NCI-H146 (cell line): ENCODE results near the gene CCL22.

Experiments used
- DNase-seq: peaks from one replicate; lab custom pipeline; 2025; lab: John Stamatoyannopoulos, UW

Gene CCL22

GRCh38 chr16:57376313-57376818, 17.8 kb downstream of the CCL22 start:
- no peak for DNase-seq

GRCh38 chr16:57377080-57377841, 18.7 kb downstream of the CCL22 start:
- no peak for DNase-seq

DNA sequence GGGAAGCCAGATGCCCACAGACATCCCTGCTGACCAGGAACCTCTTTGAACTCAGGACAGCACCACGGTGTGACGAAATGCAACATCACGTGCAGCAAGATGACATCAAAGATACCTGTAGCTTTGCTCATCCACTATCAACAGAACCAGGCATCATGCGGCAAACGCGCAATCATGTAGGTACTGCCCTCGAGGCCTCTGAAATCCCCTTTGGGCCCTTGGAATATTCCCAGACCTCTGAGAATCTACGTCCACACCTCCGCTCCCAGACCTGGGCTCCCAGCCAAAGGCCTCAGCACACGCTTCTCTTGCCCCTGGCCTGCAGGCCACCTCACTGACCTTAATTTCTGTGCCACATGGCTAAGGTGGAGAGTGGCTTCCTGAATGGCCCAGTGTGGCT, 21.0 kb downstream of the CCL22 start:
- DNase-seq = no peak

DNA sequence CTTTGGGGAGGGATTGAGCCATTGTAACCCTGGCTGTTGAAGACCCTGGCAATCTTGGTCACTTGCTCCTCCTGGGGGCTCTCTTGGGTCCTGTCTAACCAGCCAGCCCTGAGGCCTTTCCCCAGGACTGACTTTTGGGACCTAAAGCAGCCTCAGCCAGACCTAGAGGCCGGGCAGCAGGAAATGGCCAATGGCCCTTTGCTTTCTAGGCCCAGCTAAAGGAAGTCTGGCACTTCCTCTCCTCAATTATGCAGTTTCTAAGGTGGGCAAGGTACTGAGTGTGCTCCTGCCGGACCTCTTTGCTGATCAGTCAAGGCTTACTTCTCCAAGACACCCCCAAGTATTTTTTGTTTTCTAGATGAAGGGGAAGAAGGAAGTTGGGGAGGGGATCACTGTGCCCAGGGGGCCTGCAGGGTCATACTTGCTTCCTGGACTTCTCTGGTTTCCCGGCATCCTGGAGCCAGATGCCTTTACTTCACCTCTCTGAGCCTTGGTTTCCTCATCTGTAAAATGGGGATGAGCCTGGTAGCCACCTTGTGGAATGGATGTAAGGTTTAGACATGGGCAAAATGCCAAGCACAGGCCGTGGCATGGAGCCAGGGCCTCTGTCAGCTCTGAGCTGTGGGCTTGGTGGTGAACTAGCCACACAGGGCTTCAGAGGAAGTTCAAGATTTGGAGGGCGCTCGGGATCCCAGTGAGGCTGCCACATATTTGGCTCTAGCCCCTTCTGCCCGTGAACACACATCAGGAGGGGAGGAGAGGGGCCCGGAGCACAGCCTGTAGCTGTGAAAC, 22.3 kb downstream of the CCL22 start:
- no peak for DNase-seq

DNA sequence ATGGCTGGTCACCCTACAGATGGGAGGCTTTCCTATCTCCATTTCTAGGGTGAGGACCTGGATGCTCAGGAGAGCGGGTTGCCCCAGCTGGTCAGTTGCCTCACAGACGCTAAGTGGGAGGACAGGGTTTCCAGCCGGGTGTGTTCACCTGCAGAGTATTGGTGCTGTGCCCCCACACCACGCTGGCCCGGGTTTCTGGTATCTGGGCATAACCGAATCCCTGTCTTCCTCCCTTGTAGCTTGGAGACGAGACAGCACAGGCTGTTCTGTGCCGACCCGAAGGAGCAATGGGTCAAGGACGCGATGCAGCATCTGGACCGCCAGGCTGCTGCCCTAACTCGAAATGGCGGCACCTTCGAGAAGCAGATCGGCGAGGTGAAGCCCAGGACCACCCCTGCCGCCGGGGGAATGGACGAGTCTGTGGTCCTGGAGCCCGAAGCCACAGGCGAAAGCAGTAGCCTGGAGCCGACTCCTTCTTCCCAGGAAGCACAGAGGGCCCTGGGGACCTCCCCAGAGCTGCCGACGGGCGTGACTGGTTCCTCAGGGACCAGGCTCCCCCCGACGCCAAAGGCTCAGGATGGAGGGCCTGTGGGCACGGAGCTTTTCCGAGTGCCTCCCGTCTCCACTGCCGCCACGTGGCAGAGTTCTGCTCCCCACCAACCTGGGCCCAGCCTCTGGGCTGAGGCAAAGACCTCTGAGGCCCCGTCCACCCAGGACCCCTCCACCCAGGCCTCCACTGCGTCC, 23.4 kb downstream of the CCL22 start:
- DNase-seq = no peak

DNA sequence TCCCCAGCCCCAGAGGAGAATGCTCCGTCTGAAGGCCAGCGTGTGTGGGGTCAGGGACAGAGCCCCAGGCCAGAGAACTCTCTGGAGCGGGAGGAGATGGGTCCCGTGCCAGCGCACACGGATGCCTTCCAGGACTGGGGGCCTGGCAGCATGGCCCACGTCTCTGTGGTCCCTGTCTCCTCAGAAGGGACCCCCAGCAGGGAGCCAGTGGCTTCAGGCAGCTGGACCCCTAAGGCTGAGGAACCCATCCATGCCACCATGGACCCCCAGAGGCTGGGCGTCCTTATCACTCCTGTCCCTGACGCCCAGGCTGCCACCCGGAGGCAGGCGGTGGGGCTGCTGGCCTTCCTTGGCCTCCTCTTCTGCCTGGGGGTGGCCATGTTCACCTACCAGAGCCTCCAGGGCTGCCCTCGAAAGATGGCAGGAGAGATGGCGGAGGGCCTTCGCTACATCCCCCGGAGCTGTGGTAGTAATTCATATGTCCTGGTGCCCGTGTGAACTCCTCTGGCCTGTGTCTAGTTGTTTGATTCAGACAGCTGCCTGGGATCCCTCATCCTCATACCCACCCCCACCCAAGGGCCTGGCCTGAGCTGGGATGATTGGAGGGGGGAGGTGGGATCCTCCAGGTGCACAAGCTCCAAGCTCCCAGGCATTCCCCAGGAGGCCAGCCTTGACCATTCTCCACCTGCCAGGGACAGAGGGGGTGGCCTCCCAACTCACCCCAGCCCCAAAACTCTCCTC, 24.1 kb downstream of the CCL22 start:
- DNase-seq = no peak

DNA sequence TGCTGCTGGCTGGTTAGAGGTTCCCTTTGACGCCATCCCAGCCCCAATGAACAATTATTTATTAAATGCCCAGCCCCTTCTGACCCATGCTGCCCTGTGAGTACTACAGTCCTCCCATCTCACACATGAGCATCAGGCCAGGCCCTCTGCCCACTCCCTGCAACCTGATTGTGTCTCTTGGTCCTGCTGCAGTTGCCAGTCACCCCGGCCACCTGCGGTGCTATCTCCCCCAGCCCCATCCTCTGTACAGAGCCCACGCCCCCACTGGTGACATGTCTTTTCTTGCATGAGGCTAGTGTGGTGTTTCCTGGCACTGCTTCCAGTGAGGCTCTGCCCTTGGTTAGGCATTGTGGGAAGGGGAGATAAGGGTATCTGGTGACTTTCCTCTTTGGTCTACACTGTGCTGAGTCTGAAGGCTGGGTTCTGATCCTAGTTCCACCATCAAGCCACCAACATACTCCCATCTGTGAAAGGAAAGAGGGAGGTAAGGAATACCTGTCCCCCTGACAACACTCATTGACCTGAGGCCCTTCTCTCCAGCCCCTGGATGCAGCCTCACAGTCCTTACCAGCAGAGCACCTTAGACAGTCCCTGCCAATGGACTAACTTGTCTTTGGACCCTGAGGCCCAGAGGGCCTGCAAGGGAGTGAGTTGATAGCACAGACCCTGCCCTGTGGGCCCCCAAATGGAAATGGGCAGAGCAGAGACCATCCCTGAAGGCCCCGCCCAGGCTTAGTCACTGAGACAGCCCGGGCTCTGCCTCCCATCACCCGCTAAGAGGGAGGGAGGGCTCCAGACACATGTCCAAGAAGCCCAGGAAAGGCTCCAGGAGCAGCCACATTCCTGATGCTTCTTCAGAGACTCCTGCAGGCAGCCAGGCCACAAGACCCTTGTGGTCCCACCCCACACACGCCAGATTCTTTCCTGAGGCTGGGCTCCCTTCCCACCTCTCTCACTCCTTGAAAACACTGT, 25.0 kb downstream of the CCL22 start:
- DNase-seq = no peak

- DNase-seq = no peak
These were observed 25.9 kb downstream of the CCL22 start for GRCh38 chr16:57384248-57385070.

GRCh38 chr16:57385083-57385482, 26.5 kb downstream of the CCL22 start:
- DNase-seq = no peak

DNA sequence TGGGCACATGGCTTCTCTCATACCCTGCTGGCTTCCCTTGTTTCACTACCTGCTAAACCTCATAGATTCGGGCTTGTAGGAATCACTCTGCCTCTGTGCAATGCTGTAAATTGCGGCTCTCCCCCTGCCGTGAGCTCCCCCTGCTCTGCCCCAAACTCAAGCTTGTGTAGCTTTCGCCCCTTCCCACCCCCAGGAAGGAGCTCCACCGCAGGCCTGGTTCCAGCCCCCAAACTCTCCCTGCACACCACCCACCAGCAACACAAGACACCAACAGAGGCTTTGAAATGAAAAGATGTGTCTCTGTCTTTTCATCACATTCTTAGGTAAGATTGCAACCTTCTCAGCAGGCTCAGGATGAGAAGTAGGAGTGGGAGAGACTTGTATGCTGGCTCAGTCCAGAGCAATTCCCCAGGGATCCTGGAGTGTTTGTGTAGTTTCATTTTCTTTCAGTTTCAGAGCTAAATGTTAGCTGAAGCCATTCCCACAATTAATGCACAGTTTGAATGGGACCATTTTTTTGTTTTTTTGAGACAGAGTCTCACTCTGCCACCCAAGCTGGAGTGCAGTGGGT, 27.9 kb downstream of the CCL22 start:
- no peak for DNase-seq

- DNase-seq = no peak
These were observed 29.2 kb downstream of the CCL22 start for GRCh38 chr16:57387598-57388354.

- no peak for DNase-seq
These were observed 29.9 kb downstream of the CCL22 start for GRCh38 chr16:57388359-57389086.

DNA sequence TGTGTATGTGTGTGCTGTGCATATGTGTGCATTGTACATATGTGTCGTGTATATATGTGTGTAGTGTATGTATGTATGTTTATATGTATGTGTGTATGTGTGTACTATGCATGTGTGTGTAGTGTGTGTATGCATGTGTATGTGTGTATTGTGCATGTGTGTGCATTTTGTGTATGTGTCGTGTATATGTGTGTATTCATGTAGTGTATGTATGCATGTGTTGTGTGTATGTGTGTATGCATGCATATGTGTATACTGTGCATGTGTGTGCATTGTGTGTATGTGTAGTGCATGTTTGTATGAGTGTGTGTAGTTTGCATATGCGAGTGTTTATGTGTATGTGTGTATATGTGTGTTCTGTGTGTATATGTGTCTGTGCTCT, 30.5 kb downstream of the CCL22 start:
- DNase-seq = no peak

DNA sequence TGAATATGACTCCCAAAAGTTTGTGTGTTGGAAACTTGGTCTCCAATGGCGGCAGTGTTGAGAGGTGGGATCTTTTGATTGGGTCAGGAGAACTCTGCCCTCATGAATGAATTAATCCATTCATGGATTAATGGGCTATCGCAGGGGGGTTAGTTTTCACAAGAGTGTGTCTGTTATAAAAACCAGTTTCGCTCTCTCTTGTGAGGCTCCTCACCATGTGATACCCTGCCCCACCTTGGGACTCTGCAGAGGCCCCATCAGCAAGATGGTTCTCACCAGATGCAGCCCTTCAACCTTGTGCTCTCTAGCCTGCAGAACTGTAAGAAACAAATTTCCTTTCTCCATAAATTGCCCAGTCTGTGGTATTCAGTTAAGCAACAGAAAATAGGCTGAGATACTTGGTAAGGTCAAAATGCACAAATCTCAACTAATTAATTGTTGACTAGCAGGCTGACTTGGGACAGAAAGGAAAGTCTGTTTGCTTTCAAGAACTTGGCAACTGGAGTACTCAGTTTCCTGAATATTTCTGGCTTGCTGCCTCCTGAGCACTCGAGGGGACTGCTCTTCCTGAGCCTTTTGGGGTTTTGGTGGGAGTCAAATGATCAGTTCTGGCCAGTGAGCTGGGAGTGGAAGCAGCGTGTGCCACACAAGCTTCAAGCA, 32.2 kb downstream of the CCL22 start:
- DNase-seq = no peak

GRCh38 chr16:57391300-57391699, 32.7 kb downstream of the CCL22 start:
- DNase-seq = no peak

GRCh38 chr16:57391708-57392107, 33.1 kb downstream of the CCL22 start:
- no peak for DNase-seq

DNA sequence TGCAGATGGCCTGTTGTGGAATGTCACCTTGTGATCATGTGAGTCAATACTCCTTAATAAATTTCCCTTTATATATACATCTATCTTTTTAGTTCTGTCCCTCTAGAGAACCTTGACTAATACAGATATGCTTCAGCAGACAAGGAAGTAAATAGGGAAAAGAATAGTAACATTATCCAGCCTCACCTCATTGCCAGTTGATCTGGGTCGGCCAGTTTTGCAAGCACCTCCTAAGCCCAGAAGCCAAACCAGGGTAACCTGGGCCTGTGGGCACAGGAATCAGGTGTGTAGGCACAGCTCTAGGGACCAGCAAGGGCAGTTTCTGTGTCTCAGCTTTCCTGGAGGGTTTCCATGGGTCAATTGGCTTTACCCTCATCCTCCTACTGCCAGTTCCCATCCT, 34.1 kb downstream of the CCL22 start:
- DNase-seq = no peak
